ENCODE measurements around the gene TRIM39.

TRIM39 gene

DNA sequence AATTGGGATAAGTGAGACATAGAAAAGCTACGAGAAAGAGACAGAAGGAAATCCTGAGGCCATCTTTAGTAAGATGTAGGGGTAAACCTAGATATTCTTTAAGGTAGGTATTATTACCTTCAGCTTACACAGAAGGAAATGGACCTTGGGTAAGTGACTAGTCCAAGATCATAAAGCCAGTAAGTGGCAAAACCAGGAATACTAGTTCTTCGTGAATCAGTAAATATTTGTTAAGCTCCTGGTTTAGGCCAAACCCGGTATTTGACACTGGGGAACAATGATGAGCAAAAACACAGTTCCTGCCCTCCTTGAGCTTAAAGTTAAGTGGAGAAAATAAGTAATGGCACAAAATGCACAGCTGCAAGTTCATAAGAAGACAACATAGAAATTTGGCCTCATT, 5.3 kb downstream of the TRIM39 start:
- TF ChIP-seq POLR2AphosphoS5 (IDR thresholded peaks at IDR 0.05; ENCODE audit: low read depth, low read length): no peak
- no peak for TF ChIP-seq TAF1 (IDR thresholded peaks at IDR 0.05; ENCODE audit: borderline replicate concordance, low read depth, low read length)
- no peak for TF ChIP-seq POLR2A (IDR thresholded peaks at IDR 0.05; ENCODE audit: low read depth, low read length)
- no peak for DNase-seq (ENCODE audit: insufficient read length)
- FAIRE-seq: no peak

DNA sequence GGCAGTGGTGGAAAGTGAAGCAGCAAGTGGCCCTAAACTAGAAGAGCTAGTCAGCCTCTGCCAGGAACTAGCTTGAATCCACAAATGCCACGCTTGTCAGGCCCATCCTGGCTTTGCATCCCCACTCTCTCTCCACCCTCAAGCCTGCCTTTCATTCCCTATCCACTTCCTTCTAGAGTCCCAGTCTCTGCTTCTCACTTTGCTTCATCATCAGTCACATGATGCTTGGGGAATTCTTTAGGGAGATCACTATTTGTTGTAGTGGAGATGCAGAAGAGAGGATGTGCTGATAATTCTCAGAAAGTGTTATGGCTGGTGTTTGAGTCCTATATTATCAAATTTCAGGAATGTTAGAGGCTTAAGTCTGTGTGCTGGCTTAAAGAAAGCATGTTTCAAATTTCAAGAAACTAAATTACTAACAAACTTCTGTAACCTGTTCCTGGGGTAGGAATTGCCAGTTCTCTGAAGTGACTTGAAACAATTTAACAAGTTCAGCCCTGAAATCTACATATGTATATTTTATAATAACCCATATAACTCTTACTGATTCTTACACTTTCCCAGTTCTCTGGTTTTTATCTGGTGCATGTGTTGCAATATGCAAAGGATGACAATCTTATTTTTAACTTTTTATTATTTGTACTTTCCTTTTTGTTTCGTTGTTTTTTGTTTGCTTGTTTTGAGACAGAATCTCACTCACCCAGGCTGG, 7.5 kb downstream of the TRIM39 start:
- TF ChIP-seq TAF1 (IDR thresholded peaks at IDR 0.05; ENCODE audit: borderline replicate concordance, low read depth, low read length) (no peak), POLR2A (IDR thresholded peaks at IDR 0.05; ENCODE audit: low read depth, low read length) (no peak), POLR2AphosphoS5 (IDR thresholded peaks at IDR 0.05; ENCODE audit: low read depth, low read length) (no peak)
- DNase-seq (ENCODE audit: insufficient read length) (no peak), FAIRE-seq (no peak)

DNA sequence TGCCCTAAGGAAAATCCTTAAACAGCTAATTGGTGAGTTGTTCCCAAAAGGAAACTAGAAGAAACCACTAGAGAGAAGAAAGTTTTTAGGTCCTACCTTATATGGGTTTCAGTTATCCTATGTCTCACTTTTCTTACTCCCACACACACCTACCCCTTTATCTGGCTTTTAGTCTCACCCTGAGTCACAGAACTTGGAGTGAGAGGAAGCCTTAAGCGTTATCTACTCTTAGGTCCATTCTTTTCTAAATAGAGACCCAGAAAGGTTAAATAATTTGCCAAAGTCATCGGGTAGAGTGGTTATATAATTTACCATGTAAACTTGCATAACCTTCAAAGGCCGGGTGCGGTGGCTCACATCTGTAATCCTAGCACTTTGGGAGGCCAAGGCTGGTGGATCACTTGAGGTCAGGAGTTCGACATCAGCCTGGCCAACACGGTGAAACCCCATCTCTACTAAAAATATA, 13.9 kb downstream of the TRIM39 start:
- TF ChIP-seq TAF1 (IDR thresholded peaks at IDR 0.05; ENCODE audit: borderline replicate concordance, low read depth, low read length): no peak
- no peak for TF ChIP-seq POLR2A (IDR thresholded peaks at IDR 0.05; ENCODE audit: low read depth, low read length)
- no peak for TF ChIP-seq POLR2AphosphoS5 (IDR thresholded peaks at IDR 0.05; ENCODE audit: low read depth, low read length)
- DNase-seq (ENCODE audit: insufficient read length) (no peak), FAIRE-seq (no peak)

DNA sequence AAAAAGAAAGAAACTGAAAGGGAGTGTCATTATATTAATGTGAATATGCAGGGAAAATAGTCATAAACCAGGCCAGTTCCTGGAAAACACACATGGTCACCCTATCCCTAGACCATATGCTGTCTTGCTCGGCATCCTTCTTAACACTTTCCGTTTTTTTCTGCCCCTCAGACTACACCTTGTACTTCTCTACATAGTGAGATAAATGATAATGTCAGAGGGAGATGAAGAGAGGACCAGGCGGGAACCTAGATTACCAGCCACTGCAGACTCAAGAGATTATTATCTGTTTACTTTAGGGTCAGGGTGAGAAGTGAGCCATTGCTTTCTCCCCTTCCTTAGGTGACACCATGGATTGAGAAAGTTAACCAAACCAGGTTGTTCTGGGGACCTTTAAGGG, 14.5 kb downstream of the TRIM39 start:
- TF ChIP-seq POLR2A (IDR thresholded peaks at IDR 0.05; ENCODE audit: low read depth, low read length): no peak
- no peak for TF ChIP-seq TAF1 (IDR thresholded peaks at IDR 0.05; ENCODE audit: borderline replicate concordance, low read depth, low read length)
- TF ChIP-seq POLR2AphosphoS5 (IDR thresholded peaks at IDR 0.05; ENCODE audit: low read depth, low read length): no peak
- no peak for FAIRE-seq

GRCh38 chr6:30341728-30342127, 15.0 kb downstream of the TRIM39 start:
- no peak for DNase-seq (ENCODE audit: insufficient read length)
- no peak for TF ChIP-seq POLR2AphosphoS5 (IDR thresholded peaks at IDR 0.05; ENCODE audit: low read depth, low read length)
- TF ChIP-seq POLR2A (IDR thresholded peaks at IDR 0.05; ENCODE audit: low read depth, low read length): no peak
- no peak for TF ChIP-seq TAF1 (IDR thresholded peaks at IDR 0.05; ENCODE audit: borderline replicate concordance, low read depth, low read length)
- FAIRE-seq: no peak

More for the DNA sequence above, 14.5 kb downstream of the TRIM39 start:
- no peak for DNase-seq (ENCODE audit: insufficient read length)

DNA sequence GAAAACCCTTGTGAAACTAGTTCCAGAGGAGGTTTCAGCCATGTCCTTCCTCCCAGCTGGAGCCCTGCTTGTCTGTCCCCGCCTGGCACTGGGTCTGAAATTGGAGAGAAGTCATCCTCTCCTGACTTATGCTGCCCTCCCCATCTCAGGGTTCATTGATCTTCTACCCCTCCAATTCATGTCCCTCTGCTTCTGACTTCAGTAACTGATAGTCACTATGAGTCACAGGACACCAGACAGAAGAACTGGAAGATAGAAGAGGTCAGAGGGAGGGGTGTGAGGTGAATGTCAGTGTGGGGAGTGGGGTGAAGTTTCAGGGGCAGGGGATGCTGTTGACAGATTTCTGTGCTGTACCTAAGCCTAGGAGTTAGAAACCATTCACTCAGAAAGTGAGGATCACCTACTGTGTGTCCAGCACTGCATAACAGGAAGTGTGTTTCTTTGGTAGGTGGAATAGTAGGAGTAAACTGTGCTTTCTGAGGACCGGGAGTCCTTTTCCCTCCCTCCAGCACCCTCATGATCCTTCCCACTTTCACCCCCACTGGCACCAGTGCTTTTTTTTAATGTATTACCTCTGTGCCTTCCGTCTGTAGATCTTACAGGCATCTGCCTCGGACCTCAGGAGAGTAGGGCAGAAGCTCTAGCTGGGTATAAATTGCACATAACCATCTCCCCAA, 17.6 kb downstream of the TRIM39 start:
- FAIRE-seq (no peak), DNase-seq (ENCODE audit: insufficient read length) (no peak)
- TF ChIP-seq POLR2AphosphoS5 (IDR thresholded peaks at IDR 0.05; ENCODE audit: low read depth, low read length) (no peak), POLR2A (IDR thresholded peaks at IDR 0.05; ENCODE audit: low read depth, low read length) (no peak), TAF1 (IDR thresholded peaks at IDR 0.05; ENCODE audit: borderline replicate concordance, low read depth, low read length) (no peak)

DNA sequence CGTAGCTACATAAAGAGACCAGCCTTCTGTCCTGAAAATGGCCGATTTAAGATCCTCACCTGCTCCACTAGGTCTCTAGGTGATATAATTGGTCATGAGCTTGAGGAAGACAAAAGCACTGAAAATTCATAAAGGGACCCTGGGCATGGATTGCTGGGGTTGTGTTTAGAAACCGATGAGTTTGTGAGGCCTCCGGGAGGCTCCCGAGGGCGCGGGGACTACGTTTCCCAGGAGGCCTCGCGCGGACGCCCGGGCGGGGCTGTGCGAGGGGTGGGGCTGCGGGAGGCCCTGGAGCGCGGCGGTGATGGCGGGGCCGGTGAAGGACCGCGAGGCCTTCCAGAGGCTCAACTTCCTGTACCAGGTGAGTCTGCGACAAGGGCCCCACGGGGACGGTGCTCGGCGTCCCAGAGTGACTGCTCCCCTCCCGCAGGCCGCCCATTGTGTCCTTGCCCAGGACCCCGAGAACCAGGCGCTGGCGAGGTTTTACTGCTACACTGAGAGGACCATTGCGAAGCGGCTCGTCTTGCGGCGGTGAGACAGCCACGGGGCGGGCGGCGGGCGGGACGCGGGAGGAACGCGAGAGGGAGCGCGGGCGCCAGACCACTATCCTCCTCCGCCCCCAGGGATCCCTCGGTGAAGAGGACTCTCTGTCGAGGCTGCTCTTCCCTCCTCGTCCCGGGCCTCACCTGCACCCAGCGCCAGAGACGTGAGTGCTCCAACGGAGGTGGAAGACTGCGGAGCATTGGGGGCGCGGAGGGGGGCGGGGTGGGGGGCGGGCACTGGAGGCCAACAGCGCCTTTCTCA, 18.3 kb downstream of the TRIM39 start, which contains the start of gene RPP21:
Gene RPP21 (plus strand): TSS at position 289 of the 804 bp plus-strand sequence. CDS start 16 bp downstream, at position 305.
- peak; percentile 91 for TF ChIP-seq TAF1 (IDR thresholded peaks at IDR 0.05; ENCODE audit: borderline replicate concordance, low read depth, low read length)
- TF ChIP-seq POLR2A (IDR thresholded peaks at IDR 0.05; ENCODE audit: low read depth, low read length): peak; percentile 94
- TF ChIP-seq POLR2AphosphoS5 (IDR thresholded peaks at IDR 0.05; ENCODE audit: low read depth, low read length): peak; percentile 87
- peak; percentile 79 for FAIRE-seq
- peak; percentile 96 for DNase-seq (ENCODE audit: insufficient read length)

DNA sequence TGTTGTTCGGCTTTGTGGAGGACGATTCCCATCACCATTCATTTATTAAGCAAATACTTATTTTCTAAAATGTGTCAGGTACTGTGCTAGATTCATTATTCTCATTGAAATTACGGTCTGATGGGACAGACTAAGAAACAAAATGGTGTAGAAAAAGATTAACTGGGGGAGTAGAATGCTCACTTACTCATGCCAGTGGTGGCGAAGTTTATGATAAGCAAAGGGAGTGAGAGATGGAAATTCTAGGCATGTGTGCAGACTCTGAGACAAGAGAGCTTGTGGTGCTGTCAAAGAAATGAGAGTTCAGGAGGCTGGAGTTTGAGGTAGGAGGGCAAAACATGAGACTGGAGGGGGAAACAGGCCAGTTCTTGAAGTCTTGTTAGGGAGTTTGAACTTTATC, 19.1 kb downstream of the TRIM39 start:
- no peak for TF ChIP-seq TAF1 (IDR thresholded peaks at IDR 0.05; ENCODE audit: borderline replicate concordance, low read depth, low read length)
- no peak for TF ChIP-seq POLR2AphosphoS5 (IDR thresholded peaks at IDR 0.05; ENCODE audit: low read depth, low read length)
- no peak for TF ChIP-seq POLR2A (IDR thresholded peaks at IDR 0.05; ENCODE audit: low read depth, low read length)
- no peak for DNase-seq (ENCODE audit: insufficient read length)
- no peak for FAIRE-seq

- DNase-seq (ENCODE audit: insufficient read length) (no peak), FAIRE-seq (no peak)
- TF ChIP-seq POLR2A (IDR thresholded peaks at IDR 0.05; ENCODE audit: low read depth, low read length) (no peak), POLR2AphosphoS5 (IDR thresholded peaks at IDR 0.05; ENCODE audit: low read depth, low read length) (no peak), TAF1 (IDR thresholded peaks at IDR 0.05; ENCODE audit: borderline replicate concordance, low read depth, low read length) (no peak)
These were observed 22.2 kb downstream of the TRIM39 start for GRCh38 chr6:30348957-30349356.

DNA sequence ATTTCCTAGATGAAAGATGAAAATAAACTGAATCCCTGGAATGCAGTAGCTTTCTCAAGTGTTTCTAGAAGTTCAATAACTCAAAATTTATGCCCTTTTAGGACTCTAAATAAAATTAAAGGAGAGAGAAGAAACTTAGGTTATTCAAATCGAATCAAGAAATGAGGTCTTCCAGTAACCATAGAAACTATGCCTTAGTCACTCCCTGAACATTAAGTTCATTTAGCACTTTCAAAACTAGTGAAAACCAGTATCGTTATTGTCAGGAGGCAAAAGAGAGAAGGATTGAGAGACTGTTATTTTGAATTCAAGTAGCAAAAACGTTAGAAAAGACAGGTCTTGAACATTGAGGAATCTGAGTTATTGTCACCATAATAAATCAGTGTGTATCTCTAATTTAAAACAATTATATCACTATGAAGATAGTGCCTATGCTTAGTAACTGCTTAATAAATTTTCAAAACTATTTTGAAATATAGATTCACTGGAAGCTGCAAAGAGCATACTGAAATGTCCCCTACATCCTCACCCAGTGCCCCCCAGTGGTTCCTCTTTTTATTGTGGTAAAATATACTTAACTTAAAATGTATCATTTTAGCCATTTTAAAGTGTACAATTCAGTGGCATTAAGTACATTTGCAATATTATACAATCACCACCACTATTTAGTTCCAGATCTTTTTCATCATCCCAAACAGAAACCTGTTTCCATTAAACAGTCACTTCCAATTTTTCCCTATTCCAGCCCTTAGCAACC, 22.9 kb downstream of the TRIM39 start:
- FAIRE-seq (no peak), DNase-seq (ENCODE audit: insufficient read length) (no peak)
- TF ChIP-seq POLR2A (IDR thresholded peaks at IDR 0.05; ENCODE audit: low read depth, low read length) (no peak), TAF1 (IDR thresholded peaks at IDR 0.05; ENCODE audit: borderline replicate concordance, low read depth, low read length) (no peak), POLR2AphosphoS5 (IDR thresholded peaks at IDR 0.05; ENCODE audit: low read depth, low read length) (no peak)

Data from GM12892 (cell line).